Astrocyte (in vitro differentiated cells and primary cell): ENCODE results near the gene PKP3. TPM values are rescaled to one million over a fixed set of nuclear protein-coding genes. Genes with fewer than 3 reads are reported as not detected.

ENCODE experiments used
- DNase-seq: peaks from one replicate; pipeline ENCODE4 v3.0.0-alpha.2; 2010; ENCODE audit warnings: low read depth
- FAIRE-seq: peaks from 2 replicates; lab custom pipeline; 2011; peaks lifted over from hg19 to GRCh38; lab: Jason Lieb, UNC
- H2AFZ ChIP-seq: 2 replicates; pipeline ENCODE4 v1.6.0; 2012; ENCODE audit warnings: low read depth, low read length, inconsistent platforms
- H3K27ac ChIP-seq: 2 replicates; pipeline ENCODE4 v1.5.1; 2011; ENCODE audit warnings: low read depth, low read length, inconsistent platforms
- H3K27me3 ChIP-seq: 2 replicates; pipeline ENCODE4 v1.6.0; 2011; ENCODE audit warnings: low read length, inconsistent platforms; ENCODE audit not compliant: insufficient read depth
- H3K36me3 ChIP-seq: 2 replicates; pipeline ENCODE4 v1.5.1; 2011; ENCODE audit warnings: low read length, inconsistent platforms; ENCODE audit not compliant: insufficient read depth
- H3K4me1 ChIP-seq: 2 replicates; pipeline ENCODE4 v1.5.1; 2011; ENCODE audit warnings: low read length, inconsistent platforms; ENCODE audit not compliant: insufficient read depth
- H3K4me2 ChIP-seq: 2 replicates; pipeline ENCODE4 v1.6.0; 2012; ENCODE audit warnings: low read length, inconsistent platforms
- H3K4me3 ChIP-seq: 2 replicates; pipeline ENCODE4 v1.5.1; 2011; ENCODE audit warnings: low read depth, mild to moderate bottlenecking, low read length, inconsistent platforms; ENCODE audit not compliant: insufficient read depth
- H3K79me2 ChIP-seq: 2 replicates; pipeline ENCODE4 v1.6.0; 2012; ENCODE audit warnings: mild to moderate bottlenecking, low read length, inconsistent platforms; ENCODE audit not compliant: insufficient read depth
- H3K9ac ChIP-seq: 2 replicates; pipeline ENCODE4 v1.6.0; 2012; ENCODE audit warnings: mild to moderate bottlenecking, low read length, inconsistent platforms
- H3K9me3 ChIP-seq: 2 replicates; pipeline ENCODE4 v1.5.1; 2012; ENCODE audit warnings: low read depth, mild to moderate bottlenecking, low read length, inconsistent platforms; ENCODE audit not compliant: insufficient read depth
- H4K20me1 ChIP-seq: 2 replicates; pipeline ENCODE4 v1.6.0; 2012; ENCODE audit warnings: low read length, inconsistent platforms; ENCODE audit not compliant: insufficient read depth
- H3K27ac Mint-ChIP-seq: one replicate; pipeline ENCODE4 v1.8.0; 2021; ENCODE audit warnings: mild to moderate bottlenecking, mixed read lengths; ENCODE audit not compliant: unreplicated experiment
- H3K27me3 Mint-ChIP-seq: one replicate; pipeline ENCODE4 v1.8.0; 2021; ENCODE audit warnings: low read depth, mixed read lengths; ENCODE audit not compliant: unreplicated experiment
- H3K36me3 Mint-ChIP-seq: one replicate; pipeline ENCODE4 v1.8.0; 2021; ENCODE audit warnings: low read depth, mixed read lengths; ENCODE audit not compliant: unreplicated experiment
- H3K4me1 Mint-ChIP-seq: one replicate; pipeline ENCODE4 v1.8.0; 2021; ENCODE audit warnings: low read depth, mixed read lengths; ENCODE audit not compliant: unreplicated experiment
- H3K4me3 Mint-ChIP-seq: one replicate; pipeline ENCODE4 v1.8.0; 2021; ENCODE audit warnings: mild to moderate bottlenecking, moderate library complexity, mixed read lengths; ENCODE audit not compliant: unreplicated experiment
- H3K9me3 Mint-ChIP-seq: one replicate; pipeline ENCODE4 v1.8.0; 2021; ENCODE audit warnings: mild to moderate bottlenecking, mixed read lengths; ENCODE audit not compliant: unreplicated experiment
- EZH2 ChIP-seq: IDR thresholded peaks from 2 replicates; pipeline ENCODE4 v1.6.1; 2012; ENCODE audit warnings: mild to moderate bottlenecking, low read length, inconsistent platforms; ENCODE audit not compliant: insufficient read depth
- total RNA-seq: library from RNA; stranded (reverse); gene quantifications from 2 replicates; pipeline ENCODE4 v1.2.1, GENCODE V29; 2021
- TF ChIP-seq, protein P1 (sequence below): IDR thresholded peaks from 2 replicates; pipeline ENCODE4 v1.5.1; 2011; ENCODE audit warnings: low read depth, mild to moderate bottlenecking, inconsistent platforms, low read length, moderate library complexity; ENCODE audit not compliant: insufficient read depth

The PKP3 gene
- total RNA-seq, 1 donor from 2014 or later, result 2.1 TPM

DNA sequence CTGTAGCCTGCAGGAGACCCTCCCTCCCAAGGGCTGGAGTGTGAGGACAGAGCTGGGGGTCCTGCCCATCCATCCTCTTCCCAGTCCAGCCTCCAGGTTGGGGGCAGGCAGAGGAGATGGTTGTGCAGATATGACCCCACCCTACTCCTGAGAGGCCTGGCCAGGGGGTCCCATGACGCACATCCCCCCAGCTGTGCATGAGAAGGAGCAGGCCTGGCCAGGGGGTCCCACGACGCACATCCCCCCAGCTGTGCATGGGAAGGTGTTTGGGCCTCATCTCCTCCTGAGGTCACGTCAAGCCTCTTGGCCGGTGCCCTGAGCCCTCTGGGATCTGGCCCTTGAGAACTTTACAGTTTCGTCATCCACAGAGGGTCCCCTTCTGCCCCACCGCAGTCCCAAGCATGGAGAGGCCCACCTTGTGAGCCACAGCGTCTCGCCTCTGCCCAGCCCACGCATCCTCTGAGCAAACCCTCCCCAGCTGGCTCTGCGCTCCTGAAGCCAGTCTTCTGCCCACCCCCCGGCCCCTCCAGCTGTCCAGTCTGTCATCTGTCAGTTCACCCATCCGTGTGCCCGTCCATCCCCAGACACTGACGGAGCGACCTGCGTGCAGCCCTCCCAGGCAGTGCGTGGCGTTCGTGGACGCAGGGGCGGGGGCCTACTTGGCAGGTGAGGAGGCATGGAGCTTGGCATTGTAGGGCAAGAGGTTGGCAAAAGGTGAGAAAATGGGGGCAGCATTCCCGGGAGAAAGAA, 45.5 kb downstream of the PKP3 start:
- Histone ChIP-seq H3K9me3 (peaks cover 4% of the 10 kb centered on the region), H3K27ac (no peak overlapping the region), H3K79me2 (no peaks in the 10 kb centered on the region), H3K27me3 (peaks cover 3% of the 10 kb centered on the region), H3K4me1 (peaks cover 3% of the 10 kb centered on the region), H3K36me3 (no peaks in the 10 kb centered on the region), H3K4me3 (no peak overlapping the region), H4K20me1 (no peaks in the 10 kb centered on the region), H3K4me2 (no peak overlapping the region), H3K9ac (no peak overlapping the region), H2AFZ (no peak overlapping the region)
- peaks cover 2% of the 10 kb centered on the region for H3K9me3 Mint-ChIP-seq
- no peak for FAIRE-seq
- H3K4me3 Mint-ChIP-seq, result no peak overlapping the region
- no peak for DNase-seq
- peaks cover 7% of the 10 kb centered on the region for H3K36me3 Mint-ChIP-seq
- H3K27me3 Mint-ChIP-seq, result peaks cover 9% of the 10 kb centered on the region
- no peak overlapping the region for H3K27ac Mint-ChIP-seq
- no peak for TF ChIP-seq EZH2
- TF ChIP-seq, protein P1, sequence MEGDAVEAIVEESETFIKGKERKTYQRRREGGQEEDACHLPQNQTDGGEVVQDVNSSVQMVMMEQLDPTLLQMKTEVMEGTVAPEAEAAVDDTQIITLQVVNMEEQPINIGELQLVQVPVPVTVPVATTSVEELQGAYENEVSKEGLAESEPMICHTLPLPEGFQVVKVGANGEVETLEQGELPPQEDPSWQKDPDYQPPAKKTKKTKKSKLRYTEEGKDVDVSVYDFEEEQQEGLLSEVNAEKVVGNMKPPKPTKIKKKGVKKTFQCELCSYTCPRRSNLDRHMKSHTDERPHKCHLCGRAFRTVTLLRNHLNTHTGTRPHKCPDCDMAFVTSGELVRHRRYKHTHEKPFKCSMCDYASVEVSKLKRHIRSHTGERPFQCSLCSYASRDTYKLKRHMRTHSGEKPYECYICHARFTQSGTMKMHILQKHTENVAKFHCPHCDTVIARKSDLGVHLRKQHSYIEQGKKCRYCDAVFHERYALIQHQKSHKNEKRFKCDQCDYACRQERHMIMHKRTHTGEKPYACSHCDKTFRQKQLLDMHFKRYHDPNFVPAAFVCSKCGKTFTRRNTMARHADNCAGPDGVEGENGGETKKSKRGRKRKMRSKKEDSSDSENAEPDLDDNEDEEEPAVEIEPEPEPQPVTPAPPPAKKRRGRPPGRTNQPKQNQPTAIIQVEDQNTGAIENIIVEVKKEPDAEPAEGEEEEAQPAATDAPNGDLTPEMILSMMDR, result no peak
- H3K4me1 Mint-ChIP-seq, result peaks cover 3% of the 10 kb centered on the region

DNA sequence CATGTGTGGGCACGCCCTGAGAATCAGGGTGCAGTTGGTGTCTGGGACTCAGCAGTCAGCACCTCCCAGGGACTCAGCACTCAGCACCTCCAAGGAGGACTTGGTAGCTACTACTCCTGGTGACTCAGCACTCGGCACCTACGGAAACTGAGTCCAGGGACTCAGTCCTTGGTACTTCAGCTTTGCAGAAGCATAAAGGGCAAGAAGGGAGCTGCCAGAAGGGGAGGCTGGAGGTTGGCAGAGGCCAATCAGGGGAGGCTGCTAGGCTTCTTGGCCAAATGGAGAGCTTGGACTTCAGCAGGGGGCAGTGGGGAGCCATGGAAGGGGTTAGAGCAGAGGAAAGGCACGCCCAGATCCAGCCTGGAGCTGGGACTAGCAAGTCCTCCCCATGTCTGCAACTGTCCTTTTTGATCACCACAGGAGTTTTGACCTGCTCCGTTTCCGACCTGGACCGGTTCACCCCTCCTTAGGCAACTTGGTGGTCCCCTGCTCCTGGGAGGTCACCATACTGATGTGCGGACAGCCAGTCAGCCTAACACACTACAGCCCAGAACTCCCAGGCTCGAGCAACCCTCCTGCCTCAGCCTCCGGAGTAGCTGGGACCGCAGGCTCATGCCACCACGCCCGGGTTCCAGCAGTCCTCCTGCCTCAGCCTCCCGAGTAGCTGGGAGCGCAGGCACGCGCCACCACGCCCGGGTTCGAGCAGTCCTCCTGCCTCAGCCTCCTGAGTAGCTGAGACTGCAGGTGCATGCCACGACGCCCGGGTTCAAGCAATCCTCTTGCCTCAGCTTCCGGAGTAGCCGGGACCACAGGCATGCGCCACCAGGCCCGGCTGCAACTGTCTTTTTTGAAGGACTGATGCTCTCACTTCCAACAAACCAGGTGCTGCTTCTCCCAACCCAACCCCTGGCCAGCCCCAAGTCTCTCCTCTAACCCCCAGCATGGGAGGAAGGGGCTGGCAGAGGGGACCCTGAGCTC, 46.3 kb downstream of the PKP3 start:
- no peak overlapping the region for H3K27ac Mint-ChIP-seq
- DNase-seq, result no peak
- Histone ChIP-seq H2AFZ (no peak overlapping the region), H3K27ac (no peak overlapping the region), H3K4me3 (no peak overlapping the region), H3K79me2 (no peaks in the 10 kb centered on the region), H3K36me3 (no peaks in the 10 kb centered on the region), H3K4me1 (peaks cover 4% of the 10 kb centered on the region), H4K20me1 (no peaks in the 10 kb centered on the region), H3K9me3 (peaks cover 4% of the 10 kb centered on the region), H3K4me2 (no peak overlapping the region), H3K27me3 (peaks cover 3% of the 10 kb centered on the region), H3K9ac (no peak overlapping the region)
- FAIRE-seq, result no peak
- no peak overlapping the region for H3K4me3 Mint-ChIP-seq
- H3K4me1 Mint-ChIP-seq, result peaks cover 4% of the 10 kb centered on the region
- H3K36me3 Mint-ChIP-seq, result peaks cover 7% of the 10 kb centered on the region
- H3K9me3 Mint-ChIP-seq, result peaks cover 2% of the 10 kb centered on the region
- H3K27me3 Mint-ChIP-seq, result peaks cover 9% of the 10 kb centered on the region
- no peak for TF ChIP-seq EZH2
- TF ChIP-seq, protein P1, result no peak
